Liver (tissue), 9 donors: ENCODE results near the gene CACNA1H. TPM values are rescaled to one million over a fixed set of nuclear protein-coding genes. Genes with fewer than 3 reads are reported as not detected.

ENCODE experiments used
- DNase-seq: peaks from one replicate; pipeline ENCODE4 v3.0.0-alpha.2; 2017; ENCODE audit warnings: low spot score
- H3K27ac ChIP-seq, 2 donors: one replicate each; pipeline ENCODE4 v1.7.0; 2013; ENCODE audit warnings: inconsistent platforms in 2 of 2, low read length in 2 of 2, control low read depth in 1 of 2, low read depth in 1 of 2, mild to moderate bottlenecking in 1 of 2
- H3K27me3 ChIP-seq, 4 donors: one replicate each; pipeline versions ENCODE4 v1.6.1 to v1.7.0; 2013; ENCODE audit warnings: low read length in 3 of 4, inconsistent platforms in 1 of 4, mild to moderate bottlenecking in 1 of 4, moderate library complexity in 1 of 4; ENCODE audit not compliant: control insufficient read depth in 4 of 4, insufficient read depth in 4 of 4
- H3K36me3 ChIP-seq, 4 donors: one replicate each; pipeline versions ENCODE4 v1.6.1 to v1.7.0; 2013; ENCODE audit warnings: low read length in 3 of 4, mild to moderate bottlenecking in 3 of 4, low read depth in 1 of 4, moderate library complexity in 1 of 4; ENCODE audit not compliant: control insufficient read depth in 4 of 4, insufficient read depth in 3 of 4
- H3K4me1 ChIP-seq, 4 donors: one replicate each; pipeline versions ENCODE4 v1.6.1 to v1.7.0; 2013; ENCODE audit warnings: low read length in 3 of 4, mild to moderate bottlenecking in 3 of 4, moderate library complexity in 1 of 4; ENCODE audit not compliant: control insufficient read depth in 4 of 4, insufficient read depth in 4 of 4
- H3K4me3 ChIP-seq, 3 donors: one replicate each; pipeline versions ENCODE4 v1.6.1 to v1.7.0; 2013; ENCODE audit warnings: low read length in 3 of 3, control low read depth in 1 of 3, low read depth in 1 of 3, mild to moderate bottlenecking in 1 of 3
- H3K9ac ChIP-seq, 2 donors: one replicate each; pipeline ENCODE4 v1.7.0; 2013; ENCODE audit warnings: low read length in 2 of 2, mild to moderate bottlenecking in 2 of 2, moderate library complexity in 2 of 2, control low read depth in 1 of 2, low read depth in 1 of 2
- H3K9me3 ChIP-seq, 4 donors: one replicate each; pipeline versions ENCODE4 v1.6.1 to v1.7.0; 2013; ENCODE audit warnings: low read length in 3 of 4; ENCODE audit not compliant: control insufficient read depth in 4 of 4
- ATF3 ChIP-seq: IDR thresholded peaks from 2 replicates; pipeline ENCODE4 v1.6.1; 2016; ENCODE audit warnings: antibody characterized with exemption
- EGR1 ChIP-seq, 2 donors: IDR thresholded peaks; 2 replicates each; pipeline ENCODE4 v1.6.1; 2016 to 2018; ENCODE audit warnings: antibody characterized with exemption in 2 of 2, low read depth in 2 of 2
- FOXA1 ChIP-seq: IDR thresholded peaks from 2 replicates; pipeline ENCODE4 v1.6.1; 2016; ENCODE audit warnings: antibody characterized with exemption
- FOXA2 ChIP-seq: IDR thresholded peaks from 2 replicates; pipeline ENCODE4 v1.6.1; 2016; ENCODE audit warnings: antibody characterized with exemption
- HNF4A ChIP-seq, 2 donors: conservative IDR thresholded peaks; 2 replicates each; pipeline ENCODE4 v1.6.1; 2016; ENCODE audit warnings: antibody characterized with exemption in 2 of 2, mild to moderate bottlenecking in 2 of 2
- HNF4G ChIP-seq: IDR thresholded peaks from 2 replicates; pipeline ENCODE4 v1.6.1; 2016; ENCODE audit warnings: antibody characterized with exemption
- JUND ChIP-seq, 2 donors: IDR thresholded peaks; 2 replicates each; pipeline ENCODE4 v1.6.1; 2016; ENCODE audit warnings: antibody characterized with exemption in 2 of 2
- MAX ChIP-seq: IDR thresholded peaks from 2 replicates; pipeline ENCODE4 v1.6.1; 2016; ENCODE audit warnings: antibody characterized with exemption
- NR2F2 ChIP-seq: IDR thresholded peaks from 2 replicates; pipeline ENCODE4 v1.6.1; 2016; ENCODE audit warnings: antibody characterized with exemption
- RAD21 ChIP-seq, 2 donors: IDR thresholded peaks; 2 replicates each; pipeline ENCODE4 v1.6.1; 2016; ENCODE audit warnings: antibody characterized with exemption in 2 of 2, mild to moderate bottlenecking in 2 of 2
- RXRA ChIP-seq, 2 donors: IDR thresholded peaks; 2 replicates each; pipeline ENCODE4 v1.6.1; 2017 to 2018; ENCODE audit warnings: antibody characterized with exemption in 2 of 2, mild to moderate bottlenecking in 1 of 2
- SP1 ChIP-seq: IDR thresholded peaks from 2 replicates; pipeline ENCODE4 v1.6.1; 2018; ENCODE audit warnings: antibody characterized with exemption, mild to moderate bottlenecking
- TAF1 ChIP-seq: conservative IDR thresholded peaks from 2 replicates; pipeline ENCODE4 v1.6.1; 2016; ENCODE audit warnings: antibody characterized with exemption, mild to moderate bottlenecking
- YY1 ChIP-seq: IDR thresholded peaks from 2 replicates; pipeline ENCODE4 v1.6.1; 2016; ENCODE audit warnings: antibody characterized with exemption, mild to moderate bottlenecking
- WGBS: extraction: QIAGEN DNeasy Blood & Tissue Kit; methylation state at CpG from one replicate; pipeline ENCODE4 v1.1.7; 2013; 5-methylcytosine and 5-hydroxymethylcytosine counted together
- polyA plus RNA-seq, 2 donors: library from polyadenylated mRNA; stranded (reverse) in 1 of 2; unstranded in 1 of 2; fragments of 200-250 nt in 1 of 2; fragments of >200 nt in 1 of 2; fragmentation: Nextera tagmentation in 1 of 2; extraction: Ambion mirVana in 1 of 2; gene quantifications; one replicate each; pipeline versions ENCODE4 v1.2.1 to v1.2.3, GENCODE V29; 2013 to 2015
- total RNA-seq, 2 donors: library from RNA; depleted of rRNA; stranded (reverse); fragments of >200 nt; gene quantifications; one replicate each; pipeline ENCODE4 v1.2.3, GENCODE V29; 2014
- TF ChIP-seq, protein P1 (sequence below): fragments of 150-350 bp; IDR thresholded peaks from 2 replicates; pipeline ENCODE4 v1.5.1; 2017; ENCODE audit warnings: improper control_type of control experiment, low read depth, low read length; ENCODE audit not compliant: missing input control
- TF ChIP-seq, protein P2 (sequence below): IDR thresholded peaks from 2 replicates; pipeline ENCODE4 v1.6.1; 2016; ENCODE audit warnings: antibody characterized with exemption
- donor health status: healthy.
- donor health status: healthy.
- donor health status: healthy.
- donor health status: healthy.
- donor health status: healthy.

CACNA1H gene
- total and polyA plus RNA-seq, 4 donors: 0.21 to 8.5 (median 6.1) TPM

DNA sequence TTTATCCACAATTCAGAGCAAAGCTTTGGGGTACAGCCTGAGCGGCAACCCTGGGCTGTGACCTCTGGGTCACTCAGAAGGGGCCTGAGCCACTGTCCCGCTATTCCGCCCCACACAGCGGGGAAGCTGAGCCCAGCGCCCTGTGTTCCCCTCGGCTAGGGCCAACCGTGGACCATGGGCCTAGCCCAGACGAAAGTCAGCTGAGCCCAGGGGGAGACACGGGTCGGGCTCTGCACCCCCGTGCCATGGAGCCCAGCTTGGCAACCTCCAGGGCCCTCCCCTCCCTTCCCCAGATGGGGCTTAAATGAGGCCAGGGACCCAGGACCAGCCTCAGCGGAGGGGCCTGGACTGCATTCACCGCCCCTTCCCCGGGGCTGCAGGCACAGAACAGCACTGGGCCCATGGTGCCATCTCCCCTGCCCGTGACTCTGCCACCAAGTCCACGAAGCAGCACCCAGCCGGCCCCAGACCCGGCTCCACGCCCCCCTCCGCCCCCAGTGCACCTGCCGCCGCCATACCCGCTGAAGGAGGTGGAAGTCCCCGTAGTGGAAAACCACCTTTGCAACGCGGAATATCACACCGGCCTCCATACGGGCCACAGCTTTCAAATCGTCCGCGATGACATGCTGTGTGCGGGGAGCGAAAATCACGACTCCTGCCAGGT lies 104.8 kb downstream of the CACNA1H start:
- Histone ChIP-seq H3K4me1 (no peaks in the 10 kb centered on the region), H3K4me3 (no peak overlapping the region), H3K27ac (no peak overlapping the region), H3K27me3 (peaks cover 0 to 9% (median 1%) of the 10 kb centered on the region in 4 donors), H3K9me3 (no peaks in the 10 kb centered on the region), H3K36me3 (no peaks in the 10 kb centered on the region), H3K9ac (no peak overlapping the region)
- DNase-seq: no peak
- WGBS: 84% methylated on average over 34 of the region's 34 CpGs
- no peak for TF ChIP-seq ATF3
- TF ChIP-seq FOXA1: no peak
- TF ChIP-seq NR2F2: no peak
- TF ChIP-seq EGR1 (IDR thresholded peaks at IDR 0.05; ENCODE audit: low read depth in 2 of 2): no peak
- TF ChIP-seq, protein P1, sequence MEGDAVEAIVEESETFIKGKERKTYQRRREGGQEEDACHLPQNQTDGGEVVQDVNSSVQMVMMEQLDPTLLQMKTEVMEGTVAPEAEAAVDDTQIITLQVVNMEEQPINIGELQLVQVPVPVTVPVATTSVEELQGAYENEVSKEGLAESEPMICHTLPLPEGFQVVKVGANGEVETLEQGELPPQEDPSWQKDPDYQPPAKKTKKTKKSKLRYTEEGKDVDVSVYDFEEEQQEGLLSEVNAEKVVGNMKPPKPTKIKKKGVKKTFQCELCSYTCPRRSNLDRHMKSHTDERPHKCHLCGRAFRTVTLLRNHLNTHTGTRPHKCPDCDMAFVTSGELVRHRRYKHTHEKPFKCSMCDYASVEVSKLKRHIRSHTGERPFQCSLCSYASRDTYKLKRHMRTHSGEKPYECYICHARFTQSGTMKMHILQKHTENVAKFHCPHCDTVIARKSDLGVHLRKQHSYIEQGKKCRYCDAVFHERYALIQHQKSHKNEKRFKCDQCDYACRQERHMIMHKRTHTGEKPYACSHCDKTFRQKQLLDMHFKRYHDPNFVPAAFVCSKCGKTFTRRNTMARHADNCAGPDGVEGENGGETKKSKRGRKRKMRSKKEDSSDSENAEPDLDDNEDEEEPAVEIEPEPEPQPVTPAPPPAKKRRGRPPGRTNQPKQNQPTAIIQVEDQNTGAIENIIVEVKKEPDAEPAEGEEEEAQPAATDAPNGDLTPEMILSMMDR: no peak
- TF ChIP-seq, protein P2, sequence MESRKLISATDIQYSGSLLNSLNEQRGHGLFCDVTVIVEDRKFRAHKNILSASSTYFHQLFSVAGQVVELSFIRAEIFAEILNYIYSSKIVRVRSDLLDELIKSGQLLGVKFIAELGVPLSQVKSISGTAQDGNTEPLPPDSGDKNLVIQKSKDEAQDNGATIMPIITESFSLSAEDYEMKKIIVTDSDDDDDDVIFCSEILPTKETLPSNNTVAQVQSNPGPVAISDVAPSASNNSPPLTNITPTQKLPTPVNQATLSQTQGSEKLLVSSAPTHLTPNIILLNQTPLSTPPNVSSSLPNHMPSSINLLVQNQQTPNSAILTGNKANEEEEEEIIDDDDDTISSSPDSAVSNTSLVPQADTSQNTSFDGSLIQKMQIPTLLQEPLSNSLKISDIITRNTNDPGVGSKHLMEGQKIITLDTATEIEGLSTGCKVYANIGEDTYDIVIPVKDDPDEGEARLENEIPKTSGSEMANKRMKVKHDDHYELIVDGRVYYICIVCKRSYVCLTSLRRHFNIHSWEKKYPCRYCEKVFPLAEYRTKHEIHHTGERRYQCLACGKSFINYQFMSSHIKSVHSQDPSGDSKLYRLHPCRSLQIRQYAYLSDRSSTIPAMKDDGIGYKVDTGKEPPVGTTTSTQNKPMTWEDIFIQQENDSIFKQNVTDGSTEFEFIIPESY: no peak

GRCh38 chr16:1258225-1258600 lies 105.3 kb downstream of the CACNA1H start:
- no peak overlapping the region for H3K9ac ChIP-seq
- H3K4me3 ChIP-seq: no peak overlapping the region
- H3K36me3 ChIP-seq: no peaks in the 10 kb centered on the region
- no peak for TF ChIP-seq ATF3
- TF ChIP-seq YY1: no peak
- no peak for TF ChIP-seq JUND (IDR thresholded peaks at IDR 0.05)
- no peak for TF ChIP-seq HNF4A (conservative IDR thresholded peaks at IDR 0.05)
- no peaks in the 10 kb centered on the region for H3K9me3 ChIP-seq
- peaks cover 0 to 9% (median 1%) of the 10 kb centered on the region in 4 donors for H3K27me3 ChIP-seq
- WGBS: 60% methylated on average over 12 of the region's 12 CpGs
- no peak overlapping the region for H3K27ac ChIP-seq
- DNase-seq: no peak
- H3K4me1 ChIP-seq: no peaks in the 10 kb centered on the region

- Histone ChIP-seq H3K27ac (no peak overlapping the region), H3K4me3 (no peak overlapping the region), H3K4me1 (no peaks in the 10 kb centered on the region), H3K9ac (no peak overlapping the region), H3K27me3 (peaks cover 0 to 9% (median 1%) of the 10 kb centered on the region in 4 donors), H3K9me3 (no peaks in the 10 kb centered on the region), H3K36me3 (no peaks in the 10 kb centered on the region)
- 20% methylated on average over 42 of the region's 42 CpGs for WGBS
- DNase-seq: no peak
- no peak for TF ChIP-seq FOXA2
- no peak for TF ChIP-seq HNF4G
- no peak for TF ChIP-seq HNF4A (conservative IDR thresholded peaks at IDR 0.05)
- TF ChIP-seq RXRA (IDR thresholded peaks at IDR 0.05): no peak
- TF ChIP-seq FOXA1: no peak
- no peak for TF ChIP-seq RAD21 (IDR thresholded peaks at IDR 0.05)
- no peak for TF ChIP-seq ATF3
- no peak for TF ChIP-seq SP1
- TF ChIP-seq YY1: no peak
- TF ChIP-seq, protein P1: no peak
- no peak for TF ChIP-seq MAX
- no peak for TF ChIP-seq JUND (IDR thresholded peaks at IDR 0.05)
- no peak for TF ChIP-seq EGR1 (IDR thresholded peaks at IDR 0.05; ENCODE audit: low read depth in 2 of 2)
- TF ChIP-seq TAF1: no peak
- TF ChIP-seq NR2F2: no peak
These were observed 106.2 kb downstream of the CACNA1H start for GRCh38 chr16:1258906-1259759.
